GM12878 (cell line): Measurements from ENCODE around the gene PREB. TPM values are rescaled to one million over a fixed set of nuclear protein-coding genes. Genes with fewer than 3 reads are reported as not detected.
A peak's percentile ranks its signal among the peaks of the same experiment; 100 is the strongest.

Source experiments
- BHLHE40 ChIP-seq, 2 experiments: fragments of 450-650 bp in 1 of 2; IDR thresholded peaks; 2 replicates each; pipeline ENCODE4 v1.6.1; 2011 to 2017; ENCODE audit warnings: low read depth in 2 of 2, borderline replicate concordance in 1 of 2, improper control_type of control experiment in 1 of 2, low read length in 1 of 2, mild to moderate bottlenecking in 1 of 2
- CBX3 ChIP-seq: fragments of 200-600 bp; sonication (generic); IDR thresholded peaks from 2 replicates; pipeline ENCODE4 v1.6.1; 2016; ENCODE audit warnings: low read depth, borderline replicate concordance
- CREB1 ChIP-seq: IDR thresholded peaks from 2 replicates; pipeline ENCODE4 v1.6.1; 2012; ENCODE audit warnings: low read depth, mild to moderate bottlenecking, inconsistent platforms
- CTCF ChIP-seq, 3 experiments: IDR thresholded peaks in 2 of 3; conservative IDR thresholded peaks in 1 of 3; 2 replicates each; pipeline ENCODE4 v1.5.1; 2011; ENCODE audit warnings: low read depth in 3 of 3, low read length in 3 of 3, mild to moderate bottlenecking in 3 of 3, control low read depth in 2 of 3, moderate library complexity in 2 of 3, inconsistent platforms in 1 of 3, mixed read lengths in 1 of 3; ENCODE audit not compliant: control insufficient read depth in 2 of 3, insufficient read depth in 1 of 3; ENCODE audit errors: extremely low read depth in 1 of 3
- EGR1 ChIP-seq, 2 experiments: IDR thresholded peaks; 1 replicate in 1 of 2; 2 replicates in 1 of 2; pipeline ENCODE4 v1.6.1; 2011 to 2012; ENCODE audit warnings: low read depth in 2 of 2, low read length in 2 of 2, borderline replicate concordance in 1 of 2, mild to moderate bottlenecking in 1 of 2, moderate library complexity in 1 of 2
- GATAD2B ChIP-seq: fragments of 450-650 bp; conservative IDR thresholded peaks from 2 replicates; pipeline ENCODE4 v1.6.1; 2017; ENCODE audit warnings: low read depth, mild to moderate bottlenecking, moderate library complexity
- HCFC1 ChIP-seq: fragments of 150-350 bp; IDR thresholded peaks from 2 replicates; pipeline ENCODE4 v1.6.1; 2014; ENCODE audit warnings: low read length
- IRF4 ChIP-seq: IDR thresholded peaks from 2 replicates; pipeline ENCODE4 v1.6.1; 2011; ENCODE audit warnings: low read depth, low read length
- MXI1 ChIP-seq: fragments of 150-350 bp; IDR thresholded peaks from 2 replicates; pipeline ENCODE4 v1.6.1; 2011; ENCODE audit warnings: low read depth, mild to moderate bottlenecking, inconsistent platforms, low read length, improper control_type of control experiment
- NR2C1 ChIP-seq: fragments of 450-650 bp; IDR thresholded peaks from 2 replicates; pipeline ENCODE4 v1.6.1; 2017; ENCODE audit warnings: antibody characterized with exemption, mild to moderate bottlenecking, moderate library complexity
- POLR2AphosphoS5 ChIP-seq: IDR thresholded peaks from 2 replicates; pipeline ENCODE4 v1.6.1; 2011; ENCODE audit warnings: mild to moderate bottlenecking, low read length, inconsistent platforms
- RB1 ChIP-seq: fragments of 450-650 bp; formaldehyde crosslinking; IDR thresholded peaks from 2 replicates; pipeline ENCODE4 v1.6.1; 2017; ENCODE audit warnings: mild to moderate bottlenecking, borderline replicate concordance
- RFX5 ChIP-seq: IDR thresholded peaks from 2 replicates; pipeline ENCODE4 v1.6.1; 2011; ENCODE audit warnings: low read depth, low read length, improper control_type of control experiment
- SMARCA5 ChIP-seq: fragments of 450-650 bp; IDR thresholded peaks from 2 replicates; pipeline ENCODE4 v1.6.1; 2017; ENCODE audit warnings: mild to moderate bottlenecking
- SP1 ChIP-seq: IDR thresholded peaks from one replicate; pipeline ENCODE4 v1.6.1; 2011; ENCODE audit warnings: low read depth, low read length
- SRF ChIP-seq, 2 experiments: IDR thresholded peaks; 2 replicates each; pipeline ENCODE4 v1.6.1; 2011; ENCODE audit warnings: low read depth in 2 of 2, low read length in 2 of 2, mild to moderate bottlenecking in 1 of 2, moderate library complexity in 1 of 2
- ZNF24 ChIP-seq: fragments of 450-650 bp; IDR thresholded peaks from 2 replicates; pipeline ENCODE4 v1.6.1; 2017; ENCODE audit warnings: antibody characterized with exemption, mild to moderate bottlenecking
- ZNF592 ChIP-seq: fragments of 450-650 bp; IDR thresholded peaks from 2 replicates; pipeline ENCODE4 v1.6.1; 2017; ENCODE audit warnings: mild to moderate bottlenecking, moderate library complexity
- ZNF622 ChIP-seq: fragments of 450-650 bp; IDR thresholded peaks from 2 replicates; pipeline ENCODE4 v1.6.1; 2017; ENCODE audit warnings: mild to moderate bottlenecking, inconsistent platforms
- polyA plus RNA-seq, 11 experiments: library from polyadenylated mRNA; depleted of rRNA in 4 of 11; unstranded in 6 of 11; stranded (reverse) in 5 of 11; fragments of >200 nt; fragmentation: Nextera tagmentation in 4 of 11; fragmentation: Illumina TruSeq in 1 of 11; extraction: Ambion mirVana in 4 of 11; extraction: Trizol in 1 of 11; gene quantifications; 1 replicate in 1 of 11; 2 replicates in 10 of 11; pipeline versions ENCODE4 v1.2.1 to v1.2.3, GENCODE V29; 2011 to 2016; ENCODE audit warnings: inconsistent platforms in 2 of 11, missing spikeins in 2 of 11, low read depth in 1 of 11
- total RNA-seq, 4 experiments: library from RNA; depleted of rRNA in 3 of 4; stranded (reverse); fragments of >200 nt in 3 of 4; fragmentation: Illumina TruSeq in 1 of 4; extraction: Trizol in 1 of 4; gene quantifications; 2 replicates each; pipeline versions ENCODE4 v1.2.1 to v1.2.3, GENCODE V29; 2013 to 2021
- TF ChIP-seq, protein P1 (sequence below): IDR thresholded peaks from 2 replicates; pipeline ENCODE4 v1.6.1; 2012; ENCODE audit warnings: low read depth, low read length, improper control_type of control experiment
- TF ChIP-seq, protein P2 (sequence below): IDR thresholded peaks from 2 replicates; pipeline ENCODE4 v1.6.1; 2012; ENCODE audit warnings: low read depth, low read length, improper control_type of control experiment
- TF ChIP-seq, protein P3 (sequence below): fragments of 450-650 bp; IDR thresholded peaks from 2 replicates; pipeline ENCODE4 v1.6.1; 2016; ENCODE audit warnings: mild to moderate bottlenecking

PREB gene
- total and polyA plus RNA-seq, 10 of the 15 experiments (the other 5 are each of a cell fraction or from before 2014, with no cell fraction given), result 26.3 to 101 (median 52.7) TPM

GRCh38 chr2:27086090-27086723 lies 48.2 kb downstream of the PREB start (continued):
- TF ChIP-seq SRF (IDR thresholded peaks at IDR 0.05; ENCODE audit: low read depth in 2 of 2, low read length in 2 of 2), result 0 out of 4 replicates have a peak, but pooled peaks of 1 of the 2 experiments have one; percentile 23
- peak; percentile 65 for TF ChIP-seq SP1
- peak; percentile 97; the same call in 1 of the 2 replicates for TF ChIP-seq RB1
- TF ChIP-seq ZNF622, result no peak; the same call in 1 of the 2 replicates
- TF ChIP-seq, protein P1, sequence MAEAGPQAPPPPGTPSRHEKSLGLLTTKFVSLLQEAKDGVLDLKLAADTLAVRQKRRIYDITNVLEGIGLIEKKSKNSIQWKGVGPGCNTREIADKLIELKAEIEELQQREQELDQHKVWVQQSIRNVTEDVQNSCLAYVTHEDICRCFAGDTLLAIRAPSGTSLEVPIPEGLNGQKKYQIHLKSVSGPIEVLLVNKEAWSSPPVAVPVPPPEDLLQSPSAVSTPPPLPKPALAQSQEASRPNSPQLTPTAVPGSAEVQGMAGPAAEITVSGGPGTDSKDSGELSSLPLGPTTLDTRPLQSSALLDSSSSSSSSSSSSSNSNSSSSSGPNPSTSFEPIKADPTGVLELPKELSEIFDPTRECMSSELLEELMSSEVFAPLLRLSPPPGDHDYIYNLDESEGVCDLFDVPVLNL, result peak; percentile 85
- peak; percentile 60; the same call in 1 of the 2 replicates for TF ChIP-seq ZNF24
- TF ChIP-seq EGR1 (IDR thresholded peaks at IDR 0.05; ENCODE audit: borderline replicate concordance in 1 of 2, low read depth in 2 of 2, low read length in 2 of 2), result peak in 1 of 2 experiments; percentile 58; a peak in 1 of 3 replicates
- peak; percentile 80 for TF ChIP-seq ZNF592
- no peak for TF ChIP-seq CBX3
- TF ChIP-seq SMARCA5, result peak; percentile 95
- TF ChIP-seq, protein P2, sequence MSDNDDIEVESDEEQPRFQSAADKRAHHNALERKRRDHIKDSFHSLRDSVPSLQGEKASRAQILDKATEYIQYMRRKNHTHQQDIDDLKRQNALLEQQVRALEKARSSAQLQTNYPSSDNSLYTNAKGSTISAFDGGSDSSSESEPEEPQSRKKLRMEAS, result peak; percentile 95
- TF ChIP-seq CTCF (IDR thresholded peaks at IDR 0.05 in 2 of 3, conservative IDR thresholded peaks at IDR 0.05 in 1 of 3; ENCODE audit: control insufficient read depth in 2 of 3, extremely low read depth in 1 of 3, insufficient read depth in 1 of 3, low read depth in 3 of 3, low read length in 3 of 3), result peak; percentile 77 to 95 (median 83)
- peak; percentile 98 to 100 for TF ChIP-seq BHLHE40 (IDR thresholded peaks at IDR 0.05; ENCODE audit: borderline replicate concordance in 1 of 2, low read depth in 2 of 2, low read length in 1 of 2)
- TF ChIP-seq NR2C1, result no peak
- TF ChIP-seq MXI1, result peak; percentile 83
- peak; percentile 16; the same call in 1 of the 2 replicates for TF ChIP-seq RFX5
- peak; percentile 24 for TF ChIP-seq GATAD2B
- TF ChIP-seq, protein P3, sequence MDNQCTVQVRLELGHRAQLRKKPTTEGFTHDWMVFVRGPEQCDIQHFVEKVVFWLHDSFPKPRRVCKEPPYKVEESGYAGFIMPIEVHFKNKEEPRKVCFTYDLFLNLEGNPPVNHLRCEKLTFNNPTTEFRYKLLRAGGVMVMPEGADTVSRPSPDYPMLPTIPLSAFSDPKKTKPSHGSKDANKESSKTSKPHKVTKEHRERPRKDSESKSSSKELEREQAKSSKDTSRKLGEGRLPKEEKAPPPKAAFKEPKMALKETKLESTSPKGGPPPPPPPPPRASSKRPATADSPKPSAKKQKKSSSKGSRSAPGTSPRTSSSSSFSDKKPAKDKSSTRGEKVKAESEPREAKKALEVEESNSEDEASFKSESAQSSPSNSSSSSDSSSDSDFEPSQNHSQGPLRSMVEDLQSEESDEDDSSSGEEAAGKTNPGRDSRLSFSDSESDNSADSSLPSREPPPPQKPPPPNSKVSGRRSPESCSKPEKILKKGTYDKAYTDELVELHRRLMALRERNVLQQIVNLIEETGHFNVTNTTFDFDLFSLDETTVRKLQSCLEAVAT, result no peak
- TF ChIP-seq HCFC1, result peak; percentile 54
- TF ChIP-seq POLR2AphosphoS5, result peak; percentile 46; the same call in 1 of the 2 replicates
- TF ChIP-seq IRF4, result 0 out of 2 replicates have a peak, but pooled peaks have one; percentile 22
- TF ChIP-seq CREB1, result peak; percentile 84
